GM18502 (cell line): Measurements from ENCODE around the gene GNG12.

Experiments used
- ATAC-seq: cut with Tn5 transposase; IDR thresholded peaks from one replicate; pipeline ENCODE4 v1.9.1; 2021; ENCODE audit warnings: mild to moderate bottlenecking; ENCODE audit not compliant: unreplicated experiment, poor library complexity

Gene GNG12

DNA sequence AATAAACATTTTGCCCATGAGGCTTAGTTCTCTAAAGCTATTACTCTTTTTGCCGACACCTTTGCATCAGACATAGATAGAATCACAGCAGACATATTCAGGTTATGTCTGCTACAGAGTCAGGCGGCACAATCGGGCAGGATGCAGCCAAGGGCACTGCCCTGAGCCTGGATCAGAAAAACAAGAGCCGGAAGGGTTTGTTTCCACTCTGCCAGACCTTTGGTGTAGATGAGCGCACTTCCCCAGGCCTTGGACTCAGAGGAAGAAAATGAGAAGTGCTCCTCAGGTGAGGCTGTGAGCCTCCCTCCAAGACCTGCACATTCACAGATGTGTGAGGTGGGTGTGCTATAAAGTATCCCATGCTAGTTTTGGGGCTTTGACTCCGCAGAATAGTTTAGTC, 43.7 kb downstream of the GNG12 start:
- no peak for ATAC-seq

GRCh38 chr1:67788904-67789303, 44.4 kb downstream of the GNG12 start:
- ATAC-seq = no peak

DNA sequence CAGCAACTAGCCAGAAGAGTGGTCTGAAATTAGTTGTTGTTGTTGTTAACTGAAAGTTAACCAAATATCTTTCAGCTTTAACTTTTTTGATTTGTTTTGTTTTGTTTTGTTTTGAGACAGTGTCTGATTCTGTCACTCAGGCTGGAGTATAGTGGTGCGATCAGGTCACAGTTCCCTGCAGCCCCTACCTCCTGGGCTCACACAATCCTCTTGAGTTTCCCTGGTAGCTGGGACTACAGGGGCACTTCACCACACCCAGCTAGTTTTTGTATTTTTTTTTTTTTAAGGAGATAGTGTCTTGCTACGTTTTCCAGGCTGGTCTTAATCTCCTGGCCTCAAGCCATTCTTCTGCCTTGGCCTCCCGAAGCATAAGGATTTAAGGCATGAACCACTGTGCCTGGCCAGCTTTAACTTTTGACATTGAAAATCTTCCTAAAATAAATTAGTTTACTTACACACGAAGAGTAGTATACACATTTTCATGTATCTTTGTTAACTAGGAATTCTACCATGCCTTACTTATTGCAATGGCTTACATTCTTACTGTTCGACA, 45.0 kb downstream of the GNG12 start:
- no peak for ATAC-seq

GRCh38 chr1:67787746-67788145, 45.5 kb downstream of the GNG12 start:
- no peak for ATAC-seq

DNA sequence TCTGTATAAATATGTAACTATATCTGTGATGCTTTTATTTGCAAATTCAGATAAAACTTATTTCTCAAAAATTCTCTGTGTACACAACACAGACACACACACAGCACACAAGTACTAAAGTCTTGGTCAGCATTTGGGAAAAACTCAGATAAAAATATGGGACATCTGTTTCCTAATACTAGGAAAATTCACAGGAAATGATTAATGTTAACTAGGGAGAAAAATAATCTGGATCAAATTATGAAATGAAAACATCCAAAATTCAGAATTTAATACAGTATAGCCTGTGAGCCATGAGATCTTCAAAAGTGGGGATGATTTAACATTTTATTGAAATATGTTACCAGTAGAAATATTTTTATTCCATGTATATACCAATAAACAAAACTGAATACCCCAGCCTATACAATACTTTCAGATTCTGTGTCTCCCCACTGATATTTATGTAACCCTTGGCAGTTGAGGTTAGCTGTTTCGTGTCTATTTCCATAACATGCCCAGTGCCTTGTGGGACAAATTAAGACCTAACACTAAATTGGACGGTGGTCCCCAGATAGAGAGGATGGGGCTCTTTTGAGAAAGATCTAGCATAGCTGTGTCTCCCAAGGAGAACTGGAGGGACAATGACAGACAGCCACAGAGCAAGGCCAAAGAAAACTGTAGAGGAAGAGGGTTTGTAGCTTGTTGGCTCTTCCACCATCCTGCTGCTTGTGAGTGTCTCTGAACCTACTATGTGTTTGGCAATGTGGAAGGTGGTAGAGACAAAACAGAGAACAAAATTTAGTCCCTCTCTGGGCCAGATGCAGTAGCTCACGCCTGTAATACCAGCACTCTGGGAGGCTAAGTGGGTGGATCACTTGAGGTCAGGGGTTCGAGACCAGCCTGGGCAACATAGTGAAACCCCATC, 47.2 kb downstream of the GNG12 start:
- no peak for ATAC-seq

DNA sequence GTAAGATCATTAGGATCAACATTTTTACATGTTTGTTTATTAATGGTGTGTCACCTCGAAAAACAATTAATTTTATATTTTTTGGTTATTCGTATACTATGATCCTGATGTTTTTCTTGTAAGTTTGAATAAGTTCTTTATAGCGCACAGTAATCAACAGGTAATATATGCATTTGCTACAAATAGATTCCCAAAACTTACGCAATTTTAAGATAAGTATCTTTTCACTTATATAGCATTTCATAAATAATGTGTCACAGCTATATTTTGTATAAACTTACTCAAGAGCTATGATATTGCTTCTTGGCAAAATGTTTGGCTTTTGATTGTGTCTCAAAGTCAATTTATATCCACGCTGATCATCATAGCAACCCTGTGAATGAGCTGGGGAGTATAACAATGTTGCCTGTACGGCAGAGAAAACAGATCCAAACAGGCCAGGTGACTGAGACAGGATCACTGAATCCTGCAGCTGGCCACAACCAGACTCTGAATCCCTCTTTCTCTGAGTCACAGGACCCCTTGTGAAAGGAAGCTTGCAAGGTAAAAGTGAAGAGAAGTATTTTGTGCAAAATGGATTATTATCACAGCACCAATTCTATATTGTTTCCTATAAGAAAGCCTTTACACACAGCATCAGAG, 48.6 kb downstream of the GNG12 start:
- ATAC-seq = no peak

GRCh38 chr1:67780637-67781036, 52.6 kb downstream of the GNG12 start:
- no peak for ATAC-seq

DNA sequence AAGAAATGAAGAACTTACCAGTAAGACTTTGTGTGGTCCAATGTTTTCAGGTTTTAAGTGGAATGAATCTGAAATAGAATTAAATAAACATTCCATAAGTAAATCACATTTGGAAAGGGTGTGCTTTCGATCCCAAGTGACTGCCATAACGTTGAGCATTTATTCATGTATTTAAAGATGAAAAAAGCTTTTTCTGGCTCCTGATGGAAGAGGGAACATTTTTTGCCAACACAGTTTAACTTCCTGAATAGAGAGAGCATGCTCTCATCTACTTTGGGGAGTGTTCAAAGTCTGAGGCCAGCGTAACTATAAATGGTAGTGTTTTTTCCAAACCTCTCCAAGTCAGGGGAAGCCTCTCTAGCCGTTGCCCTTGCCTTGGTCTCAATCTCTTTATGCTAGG, 55.8 kb downstream of the GNG12 start:
- ATAC-seq = no peak

DNA sequence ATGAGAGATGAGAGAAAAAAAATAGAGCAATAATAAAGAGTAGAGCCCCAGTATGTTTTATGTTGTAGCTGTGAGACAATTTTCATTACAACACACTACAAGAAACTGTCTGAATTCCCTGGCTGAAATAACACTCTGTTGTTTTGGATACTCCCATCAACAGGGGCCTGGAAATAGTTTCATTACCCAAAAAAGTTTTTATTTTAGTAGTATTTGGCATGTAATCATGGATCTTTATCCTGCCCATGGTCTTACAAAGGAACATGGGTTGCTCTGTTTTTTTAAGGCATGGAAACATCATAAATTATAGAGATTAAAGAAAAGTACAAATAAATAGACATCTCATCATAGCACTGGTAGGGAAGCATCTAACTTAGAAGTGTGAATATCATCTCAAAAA, 56.3 kb downstream of the GNG12 start:
- ATAC-seq = no peak

- no peak for ATAC-seq
These were observed 59.8 kb downstream of the GNG12 start for GRCh38 chr1:67773462-67773861.

DNA sequence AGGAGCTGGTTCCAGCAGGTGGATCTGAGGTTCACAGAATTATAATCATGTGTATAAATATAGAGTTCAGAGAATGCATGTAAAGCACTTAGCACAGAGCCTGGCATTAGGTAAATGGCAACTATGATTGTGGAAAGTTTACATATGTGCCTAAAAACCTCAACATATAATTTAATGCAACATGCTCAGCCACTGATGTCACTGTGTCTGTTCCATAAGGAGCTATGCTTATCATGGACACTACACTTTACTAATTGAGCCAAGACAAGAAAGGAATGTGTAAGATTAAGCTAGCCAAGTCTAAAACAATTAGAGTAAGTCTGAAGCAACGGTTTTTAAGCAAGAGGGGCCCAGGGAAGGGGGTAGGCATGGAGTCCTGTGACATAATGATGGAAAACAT, 61.5 kb downstream of the GNG12 start:
- ATAC-seq = no peak

- no peak for ATAC-seq
These were observed 62.1 kb downstream of the GNG12 start for GRCh38 chr1:67771152-67771551.

GRCh38 chr1:67769633-67770256, 63.5 kb downstream of the GNG12 start:
- no peak for ATAC-seq

DNA sequence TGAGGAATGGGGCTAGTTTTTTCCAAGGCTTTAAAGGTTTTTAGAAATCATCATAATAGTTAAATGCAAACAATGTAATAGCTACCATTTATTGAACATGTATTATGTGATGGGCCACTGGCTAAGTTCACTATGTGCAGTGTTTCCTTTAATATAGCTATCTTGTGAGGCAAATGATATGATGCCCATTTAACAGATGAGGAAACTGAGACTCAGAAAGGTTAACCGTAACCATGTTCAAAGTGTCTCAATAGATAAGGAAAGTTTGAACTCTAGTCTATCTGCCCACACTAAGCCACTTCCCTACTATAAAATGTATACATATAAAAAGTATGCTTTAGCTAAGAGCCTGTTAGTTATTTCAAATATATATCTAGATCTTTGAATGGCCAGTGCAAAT, 64.8 kb downstream of the GNG12 start:
- no peak for ATAC-seq

- no peak for ATAC-seq
These were observed 66.0 kb downstream of the GNG12 start for GRCh38 chr1:67767103-67767782.

- ATAC-seq = peak; percentile 62
These were observed 66.9 kb downstream of the GNG12 start for GRCh38 chr1:67766141-67766978.

- ATAC-seq = no peak
These were observed 68.6 kb downstream of the GNG12 start for GRCh38 chr1:67764633-67765032.

DNA sequence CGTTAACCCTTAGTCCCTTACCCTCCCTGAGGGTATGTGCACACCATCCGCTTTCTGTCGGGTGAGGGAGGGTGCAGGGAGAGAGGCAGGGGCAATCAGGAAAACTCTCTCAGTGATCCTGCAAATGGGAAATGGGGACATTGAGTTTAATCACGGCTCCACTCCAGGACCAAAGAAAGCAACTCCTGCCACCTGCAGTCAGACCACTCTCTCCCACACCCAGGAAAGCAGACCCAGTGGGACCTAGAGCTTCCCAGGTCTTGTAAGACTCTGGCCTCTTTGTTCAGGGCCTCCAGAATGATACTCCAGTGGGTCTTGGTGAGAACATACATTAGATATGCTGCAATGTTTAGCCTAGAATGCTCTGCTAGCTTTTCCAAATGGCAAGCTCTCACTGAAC, 71.5 kb downstream of the GNG12 start:
- ATAC-seq = no peak

- ATAC-seq = no peak
These were observed 72.2 kb downstream of the GNG12 start for GRCh38 chr1:67761091-67761490.
